ENCODE data around the gene WLS.

DNA sequence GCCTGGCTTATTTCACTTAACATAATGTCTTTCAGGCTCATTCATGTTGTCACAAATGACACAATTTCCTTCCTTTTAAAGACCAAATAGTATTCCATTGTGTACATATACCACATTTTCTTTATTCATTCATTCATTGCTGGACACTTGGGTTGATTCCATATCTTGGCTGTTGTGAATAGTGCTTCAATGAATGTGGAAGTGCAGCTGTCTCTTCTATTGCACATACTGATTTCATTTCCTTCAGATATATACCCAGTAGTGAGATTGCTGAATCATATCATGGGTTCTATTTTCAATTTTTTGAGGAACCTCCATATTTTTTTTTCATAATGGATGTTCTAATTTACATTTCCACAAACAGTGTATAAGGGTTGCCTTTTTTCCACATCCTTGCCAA is 38.6 kb upstream of the WLS start:
- TF ChIP-seq, protein P1, sequence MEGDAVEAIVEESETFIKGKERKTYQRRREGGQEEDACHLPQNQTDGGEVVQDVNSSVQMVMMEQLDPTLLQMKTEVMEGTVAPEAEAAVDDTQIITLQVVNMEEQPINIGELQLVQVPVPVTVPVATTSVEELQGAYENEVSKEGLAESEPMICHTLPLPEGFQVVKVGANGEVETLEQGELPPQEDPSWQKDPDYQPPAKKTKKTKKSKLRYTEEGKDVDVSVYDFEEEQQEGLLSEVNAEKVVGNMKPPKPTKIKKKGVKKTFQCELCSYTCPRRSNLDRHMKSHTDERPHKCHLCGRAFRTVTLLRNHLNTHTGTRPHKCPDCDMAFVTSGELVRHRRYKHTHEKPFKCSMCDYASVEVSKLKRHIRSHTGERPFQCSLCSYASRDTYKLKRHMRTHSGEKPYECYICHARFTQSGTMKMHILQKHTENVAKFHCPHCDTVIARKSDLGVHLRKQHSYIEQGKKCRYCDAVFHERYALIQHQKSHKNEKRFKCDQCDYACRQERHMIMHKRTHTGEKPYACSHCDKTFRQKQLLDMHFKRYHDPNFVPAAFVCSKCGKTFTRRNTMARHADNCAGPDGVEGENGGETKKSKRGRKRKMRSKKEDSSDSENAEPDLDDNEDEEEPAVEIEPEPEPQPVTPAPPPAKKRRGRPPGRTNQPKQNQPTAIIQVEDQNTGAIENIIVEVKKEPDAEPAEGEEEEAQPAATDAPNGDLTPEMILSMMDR (IDR thresholded peaks at IDR 0.05; ENCODE audit: insufficient read depth, low read depth, low read length), result no peak
- TF ChIP-seq EZH2 (IDR thresholded peaks at IDR 0.05; ENCODE audit: insufficient read depth, low read length), result no peak
